MM.1S (cell line): Measurements from ENCODE around the gene LEF1.

ENCODE experiments used
- DNase-seq: peaks from one replicate; pipeline ENCODE4 v3.0.0-alpha.2; 2015
- H2AFZ ChIP-seq: fragments of 300-600 bp; sonication (generic); 2 replicates; pipeline ENCODE4 v1.6.0; 2016; ENCODE audit warnings: antibody characterized with exemption, low read length
- H3F3A ChIP-seq: fragments of 300-600 bp; sonication (generic); 2 replicates; pipeline ENCODE4 v1.6.1; 2016; ENCODE audit warnings: mild to moderate bottlenecking, antibody characterized with exemption, low read length, moderate library complexity, mixed read lengths; ENCODE audit not compliant: insufficient read depth
- H3K27ac ChIP-seq: fragments of 300-600 bp; sonication (generic); 2 replicates; pipeline ENCODE4 v1.5.1; 2016; ENCODE audit warnings: mild to moderate bottlenecking, low read length
- H3K27me3 ChIP-seq: fragments of 300-600 bp; sonication (generic); replicated peaks from 2 replicates; pipeline ENCODE4 v1.6.0; 2016; ENCODE audit warnings: low read length; ENCODE audit not compliant: insufficient read depth
- H3K36me3 ChIP-seq: fragments of 300-600 bp; sonication (generic); replicated peaks from 2 replicates; pipeline ENCODE4 v1.6.1; 2016; ENCODE audit warnings: mild to moderate bottlenecking, low read length, mixed read lengths; ENCODE audit not compliant: insufficient read depth
- H3K4me1 ChIP-seq: fragments of 300-600 bp; sonication (generic); 2 replicates; pipeline ENCODE4 v1.6.1; 2016; ENCODE audit warnings: low read length, mixed read lengths
- H3K4me2 ChIP-seq: fragments of 300-600 bp; sonication (generic); 2 replicates; pipeline ENCODE4 v1.6.0; 2016; ENCODE audit warnings: low read depth, low read length
- H3K4me3 ChIP-seq: fragments of 300-600 bp; sonication (generic); 2 replicates; pipeline ENCODE4 v1.5.1; 2016; ENCODE audit warnings: low read length, mixed read lengths
- H3K79me2 ChIP-seq: fragments of 300-600 bp; sonication (generic); 2 replicates; pipeline ENCODE4 v1.6.1; 2016; ENCODE audit warnings: mixed run types, low read length, mixed read lengths
- H3K9ac ChIP-seq: fragments of 300-600 bp; sonication (generic); 2 replicates; pipeline ENCODE4 v1.6.1; 2016; ENCODE audit warnings: low read length, mixed read lengths
- H3K9me2 ChIP-seq: fragments of 300-600 bp; sonication (generic); replicated peaks from 2 replicates; pipeline ENCODE4 v1.6.1; 2016; ENCODE audit warnings: mild to moderate bottlenecking, low read length, mixed read lengths; ENCODE audit not compliant: insufficient read depth
- H3K9me3 ChIP-seq: fragments of 300-600 bp; sonication (generic); replicated peaks from 2 replicates; pipeline ENCODE4 v1.6.1; 2016; ENCODE audit warnings: mild to moderate bottlenecking, low read length, mixed read lengths; ENCODE audit not compliant: insufficient read depth
- H4K20me1 ChIP-seq: fragments of 300-600 bp; sonication (generic); 2 replicates; pipeline ENCODE4 v1.6.1; 2016; ENCODE audit warnings: mild to moderate bottlenecking, low read length, moderate library complexity, mixed read lengths; ENCODE audit not compliant: insufficient read depth
- EZH2 ChIP-seq: fragments of 300-600 bp; sonication (generic); optimal IDR thresholded peaks from 2 replicates; pipeline ENCODE3; 2017; ENCODE audit warnings: low read depth, mild to moderate bottlenecking, antibody characterized with exemption, low read length, mixed read lengths
- EZH2phosphoT487 ChIP-seq: fragments of 300-600 bp; sonication (generic); IDR thresholded peaks from 2 replicates; pipeline ENCODE4 v1.6.1; 2018; ENCODE audit warnings: antibody characterized with exemption, low read length
- TF ChIP-seq, protein P1 (sequence below): fragments of 300-600 bp; sonication (generic); IDR thresholded peaks from 2 replicates; pipeline ENCODE4 v1.5.1; 2016; ENCODE audit warnings: antibody characterized with exemption, low read length, mixed read lengths

LEF1 gene

DNA sequence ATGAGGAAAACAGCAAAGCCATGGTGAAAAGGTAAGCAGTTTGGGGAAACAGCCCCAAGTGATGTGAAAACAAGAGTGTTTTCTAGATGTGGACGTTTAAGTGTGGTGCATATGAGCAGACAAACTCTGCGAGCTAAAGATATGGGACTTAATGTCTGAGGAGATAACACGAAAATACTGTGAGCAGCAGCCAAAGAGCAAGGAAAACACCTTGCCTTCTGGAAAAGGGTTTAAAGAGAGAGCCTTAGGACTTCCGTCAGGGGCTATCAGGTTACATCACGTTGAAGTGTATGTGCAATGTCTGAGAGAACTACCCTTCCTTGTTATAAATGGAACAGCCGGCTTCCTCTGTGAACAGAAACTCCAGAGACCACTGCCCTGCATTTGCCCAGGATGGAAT lies 54.2 kb downstream of the LEF1 start:
- H3K4me2 ChIP-seq, result no peak overlapping the region
- H3K79me2 ChIP-seq, result peaks cover 72% of the 10 kb centered on the region
- no peak for DNase-seq
- H3K9me2 ChIP-seq, result no peaks in the 10 kb centered on the region
- H3K27ac ChIP-seq, result no peak overlapping the region
- H3K4me1 ChIP-seq, result peaks cover 49% of the 10 kb centered on the region
- peaks cover 10% of the 10 kb centered on the region for H3F3A ChIP-seq
- H3K36me3 ChIP-seq, result no peaks in the 10 kb centered on the region
- no peak overlapping the region for H2AFZ ChIP-seq
- TF ChIP-seq, protein P1, sequence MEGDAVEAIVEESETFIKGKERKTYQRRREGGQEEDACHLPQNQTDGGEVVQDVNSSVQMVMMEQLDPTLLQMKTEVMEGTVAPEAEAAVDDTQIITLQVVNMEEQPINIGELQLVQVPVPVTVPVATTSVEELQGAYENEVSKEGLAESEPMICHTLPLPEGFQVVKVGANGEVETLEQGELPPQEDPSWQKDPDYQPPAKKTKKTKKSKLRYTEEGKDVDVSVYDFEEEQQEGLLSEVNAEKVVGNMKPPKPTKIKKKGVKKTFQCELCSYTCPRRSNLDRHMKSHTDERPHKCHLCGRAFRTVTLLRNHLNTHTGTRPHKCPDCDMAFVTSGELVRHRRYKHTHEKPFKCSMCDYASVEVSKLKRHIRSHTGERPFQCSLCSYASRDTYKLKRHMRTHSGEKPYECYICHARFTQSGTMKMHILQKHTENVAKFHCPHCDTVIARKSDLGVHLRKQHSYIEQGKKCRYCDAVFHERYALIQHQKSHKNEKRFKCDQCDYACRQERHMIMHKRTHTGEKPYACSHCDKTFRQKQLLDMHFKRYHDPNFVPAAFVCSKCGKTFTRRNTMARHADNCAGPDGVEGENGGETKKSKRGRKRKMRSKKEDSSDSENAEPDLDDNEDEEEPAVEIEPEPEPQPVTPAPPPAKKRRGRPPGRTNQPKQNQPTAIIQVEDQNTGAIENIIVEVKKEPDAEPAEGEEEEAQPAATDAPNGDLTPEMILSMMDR, result no peak
- TF ChIP-seq EZH2, result no peak
- TF ChIP-seq EZH2phosphoT487, result no peak
- H3K27me3 ChIP-seq, result no peaks in the 10 kb centered on the region
- no peaks in the 10 kb centered on the region for H3K9me3 ChIP-seq
- peaks cover 12% of the 10 kb centered on the region; the same call in 1 of the 2 replicates for H4K20me1 ChIP-seq
- no peak overlapping the region for H3K9ac ChIP-seq
- no peak overlapping the region for H3K4me3 ChIP-seq

DNA sequence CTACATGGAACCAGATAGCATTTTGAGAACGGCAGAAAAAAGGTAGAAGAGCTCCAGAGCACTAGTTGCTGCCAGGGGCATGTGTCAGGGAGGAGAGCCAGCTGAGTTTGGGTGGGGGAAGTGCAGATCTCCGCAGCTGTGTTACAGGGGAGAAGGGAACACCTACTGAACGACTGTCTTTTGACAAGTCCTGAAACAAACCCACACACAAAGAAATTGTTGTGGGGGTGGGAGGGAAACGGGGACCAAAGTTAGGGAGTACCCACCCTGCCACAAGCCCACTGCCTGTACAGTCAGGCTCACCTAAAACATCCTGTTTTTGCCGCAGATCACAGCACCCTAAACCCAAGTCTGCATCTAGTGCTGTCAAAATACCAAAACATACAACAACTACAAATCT lies 55.5 kb downstream of the LEF1 start:
- Histone ChIP-seq H3K9me2 (no peaks in the 10 kb centered on the region), H3K4me2 (no peak overlapping the region), H3K27me3 (no peaks in the 10 kb centered on the region), H3K4me3 (no peak overlapping the region), H3K27ac (no peak overlapping the region), H3K9me3 (no peaks in the 10 kb centered on the region), H3K79me2 (peaks cover 80% of the 10 kb centered on the region), H3K36me3 (no peaks in the 10 kb centered on the region), H4K20me1 (peaks cover 15% of the 10 kb centered on the region; the same call in 1 of the 2 replicates), H2AFZ (no peak overlapping the region), H3K9ac (no peak overlapping the region), H3F3A (no peaks in the 10 kb centered on the region; the same call in 1 of the 2 replicates), H3K4me1 (peaks cover 36% of the 10 kb centered on the region)
- TF ChIP-seq, protein P1, result no peak
- DNase-seq, result no peak

DNA sequence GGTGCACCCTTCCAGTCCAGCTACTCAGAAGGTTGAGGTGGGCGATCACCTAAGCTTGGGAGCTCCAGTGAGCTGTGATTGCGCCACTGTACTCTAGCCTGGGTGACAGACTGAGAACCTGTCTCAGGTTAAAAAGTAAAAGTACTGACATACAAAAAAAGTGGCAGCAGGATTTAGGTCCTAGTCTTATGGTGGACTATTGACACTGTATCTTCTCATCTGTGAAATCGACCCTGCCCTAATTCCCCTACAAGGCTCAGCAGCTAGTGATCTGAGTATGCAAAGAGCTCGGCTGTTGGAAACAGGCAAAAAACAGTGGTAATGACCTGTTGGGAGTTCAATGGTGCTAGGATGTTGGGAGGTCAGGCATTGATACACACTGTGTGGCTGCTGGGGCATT lies 57.0 kb downstream of the LEF1 start:
- Histone ChIP-seq H3K4me2 (no peak overlapping the region), H4K20me1 (peaks cover 15% of the 10 kb centered on the region; the same call in 1 of the 2 replicates), H3K9me2 (no peaks in the 10 kb centered on the region), H3K27me3 (no peaks in the 10 kb centered on the region), H3K4me3 (no peak overlapping the region), H3K9ac (no peak overlapping the region), H2AFZ (no peak overlapping the region), H3K4me1 (peaks cover 24% of the 10 kb centered on the region), H3K79me2 (peaks cover 82% of the 10 kb centered on the region), H3F3A (no peaks in the 10 kb centered on the region; the same call in 1 of the 2 replicates), H3K27ac (no peak overlapping the region), H3K36me3 (no peaks in the 10 kb centered on the region), H3K9me3 (no peaks in the 10 kb centered on the region)
- no peak for DNase-seq
- TF ChIP-seq EZH2phosphoT487 (no peak), EZH2 (no peak)
- TF ChIP-seq, protein P1, result no peak
